IMR-90 (cell line): Measurements from ENCODE around the gene PC. TPM values are rescaled to one million over a fixed set of nuclear protein-coding genes. Genes with fewer than 3 reads are reported as not detected.

ENCODE experiments used
- ATAC-seq: fragments of 200-7000 bp; cut with Tn5 transposase; 2 replicates; pipeline ENCODE4 v1.9.1; 2020; ENCODE audit warnings: low read depth, mild to moderate bottlenecking, moderate library complexity
- BruUV-seq: library from RNA; stranded (reverse); fragments of 400-500 nt; replicated peaks from 2 replicates; lab custom pipeline; 2021; lab: Mats Ljungman, UMichigan
- CTCF ChIA-PET: fragments of 300-600 bp; formaldehyde crosslinking; extraction: SDS; loops from one replicate; lab custom pipeline; 2021; ENCODE audit warnings: antibody characterized with exemption; lab: Yijun Ruan, JAX
- POLR2A ChIA-PET: fragments of 300-600 bp; sonication (Branson Sonifier 250); formaldehyde crosslinking; loops from one replicate; lab custom pipeline; 2022; ENCODE audit warnings: antibody characterized with exemption; ENCODE audit not compliant: unreplicated experiment; lab: Charles Lee
- DNase-seq: peaks from one replicate; pipeline ENCODE4 v3.0.0; 2013
- H2AFZ ChIP-seq: replicated peaks from 2 replicates; pipeline ENCODE3; 2013; ENCODE audit warnings: low read length, mild to moderate bottlenecking; ENCODE audit not compliant: poor library complexity
- H2AK5ac ChIP-seq: 2 replicates; pipeline ENCODE4 v1.6.1; 2013; ENCODE audit warnings: low read depth, low read length, inconsistent platforms
- H2AK9ac ChIP-seq: replicated peaks from 2 replicates; pipeline ENCODE3; 2013; ENCODE audit warnings: mild to moderate bottlenecking, low read depth, low read length, moderate library complexity; ENCODE audit not compliant: poor library complexity
- H2BK120ac ChIP-seq: 2 replicates; pipeline ENCODE4 v1.6.1; 2013; ENCODE audit warnings: low read depth, low read length, inconsistent platforms
- H2BK15ac ChIP-seq: 3 replicates; pipeline ENCODE4 v1.6.1; 2013; ENCODE audit warnings: low read depth, low read length, inconsistent platforms
- H2BK20ac ChIP-seq: 2 replicates; pipeline ENCODE4 v1.6.1; 2013; ENCODE audit warnings: low read depth, mild to moderate bottlenecking, inconsistent platforms, low read length, moderate library complexity
- H2BK5ac ChIP-seq: 2 replicates; pipeline ENCODE4 v1.6.1; 2013; ENCODE audit warnings: mild to moderate bottlenecking, low read depth, low read length, inconsistent platforms; ENCODE audit not compliant: poor library complexity, severe bottlenecking
- H3K14ac ChIP-seq: replicated peaks from 2 replicates; pipeline ENCODE4 v1.6.1; 2013; ENCODE audit warnings: low read depth, low read length, inconsistent platforms
- H3K18ac ChIP-seq: 2 replicates; pipeline ENCODE4 v1.6.1; 2013; ENCODE audit warnings: low read depth, low read length, control low read depth
- H3K23ac ChIP-seq: 2 replicates; pipeline ENCODE4 v1.6.1; 2013; ENCODE audit warnings: low read depth, low read length, inconsistent platforms
- H3K27ac ChIP-seq: 2 replicates; pipeline ENCODE4 v1.5.1; 2013; ENCODE audit warnings: mild to moderate bottlenecking, control low read depth, low read length; ENCODE audit not compliant: insufficient read depth
- H3K27me3 ChIP-seq: 2 replicates; pipeline ENCODE4 v1.6.1; 2013; ENCODE audit warnings: low read length; ENCODE audit not compliant: control insufficient read depth, insufficient read depth
- H3K36me3 ChIP-seq: 2 replicates; pipeline ENCODE4 v1.6.1; 2013; ENCODE audit warnings: low read length, mixed read lengths; ENCODE audit not compliant: control insufficient read depth, insufficient read depth
- H3K4ac ChIP-seq: 2 replicates; pipeline ENCODE4 v1.6.1; 2013; ENCODE audit warnings: low read depth, low read length, inconsistent platforms
- H3K4me1 ChIP-seq: 2 replicates; pipeline ENCODE4 v1.6.1; 2013; ENCODE audit warnings: low read length, mixed read lengths; ENCODE audit not compliant: control insufficient read depth, insufficient read depth
- H3K4me2 ChIP-seq: 2 replicates; pipeline ENCODE4 v1.6.1; 2013; ENCODE audit warnings: low read depth, mild to moderate bottlenecking, control low read depth, low read length, moderate library complexity
- H3K4me3 ChIP-seq: 2 replicates; pipeline ENCODE4 v1.5.1; 2013; ENCODE audit warnings: low read depth, mild to moderate bottlenecking, control low read depth, low read length, moderate library complexity; ENCODE audit not compliant: insufficient read depth
- H3K56ac ChIP-seq: 2 replicates; pipeline ENCODE4 v1.6.1; 2013; ENCODE audit warnings: low read length, inconsistent platforms; ENCODE audit not compliant: insufficient read depth; ENCODE audit errors: extremely low read depth
- H3K79me1 ChIP-seq, 2 experiments: 2 replicates each; pipeline ENCODE4 v1.6.1; 2013; ENCODE audit warnings: low read length in 2 of 2, inconsistent platforms in 1 of 2, low read depth in 1 of 2
- H3K9ac ChIP-seq: 2 replicates; pipeline ENCODE4 v1.6.1; 2013; ENCODE audit warnings: low read depth, low read length, control low read depth
- H3K9me1 ChIP-seq: 2 replicates; pipeline ENCODE4 v1.6.1; 2013; ENCODE audit warnings: low read length, inconsistent platforms; ENCODE audit not compliant: insufficient read depth
- H3K9me3 ChIP-seq: 2 replicates; pipeline ENCODE4 v1.6.1; 2013; ENCODE audit warnings: low read length; ENCODE audit not compliant: control insufficient read depth, insufficient read depth
- H4K20me1 ChIP-seq: 2 replicates; pipeline ENCODE4 v1.6.1; 2013; ENCODE audit warnings: low read length, inconsistent platforms; ENCODE audit not compliant: insufficient read depth
- H4K5ac ChIP-seq: 2 replicates; pipeline ENCODE4 v1.6.1; 2013; ENCODE audit warnings: mild to moderate bottlenecking, low read depth, low read length, control low read depth
- H4K8ac ChIP-seq, 2 experiments: 2 replicates each; pipeline ENCODE4 v1.6.1; 2013; ENCODE audit warnings: low read depth in 2 of 2, low read length in 2 of 2, control low read depth in 1 of 2, inconsistent platforms in 1 of 2
- H4K91ac ChIP-seq: 2 replicates; pipeline ENCODE4 v1.6.1; 2013; ENCODE audit warnings: low read depth, low read length, inconsistent platforms; ENCODE audit not compliant: insufficient read depth
- BHLHE40 ChIP-seq: fragments of 150-350 bp; IDR thresholded peaks from 2 replicates; pipeline ENCODE4 v1.6.1; 2016; ENCODE audit warnings: mild to moderate bottlenecking, low read depth, low read length
- CEBPB ChIP-seq: IDR thresholded peaks from 2 replicates; pipeline ENCODE4 v1.6.1; 2012; ENCODE audit warnings: low read depth, low read length, improper control_type of control experiment
- CHD1 ChIP-seq: IDR thresholded peaks from 2 replicates; pipeline ENCODE4 v1.6.1; 2012; ENCODE audit warnings: low read depth, low read length, improper control_type of control experiment
- FOS ChIP-seq: fragments of 150-350 bp; IDR thresholded peaks from 2 replicates; pipeline ENCODE4 v1.6.1; 2016; ENCODE audit warnings: low read depth, low read length
- MAFK ChIP-seq: IDR thresholded peaks from 2 replicates; pipeline ENCODE4 v1.6.1; 2012; ENCODE audit warnings: low read depth, low read length, improper control_type of control experiment
- MXI1 ChIP-seq: IDR thresholded peaks from 2 replicates; pipeline ENCODE4 v1.6.1; 2012; ENCODE audit warnings: low read depth, mild to moderate bottlenecking, low read length, moderate library complexity, borderline replicate concordance
- NFE2L2 ChIP-seq: fragments of 150-350 bp; IDR thresholded peaks from 2 replicates; pipeline ENCODE4 v1.6.1; 2016; ENCODE audit warnings: low read depth, mild to moderate bottlenecking, low read length
- POLR2A ChIP-seq: IDR thresholded peaks from 2 replicates; pipeline ENCODE4 v1.6.1; 2012; ENCODE audit warnings: mild to moderate bottlenecking, low read depth, low read length
- RAD21 ChIP-seq: IDR thresholded peaks from 2 replicates; pipeline ENCODE4 v1.6.1; 2012; ENCODE audit warnings: low read length, improper control_type of control experiment
- RCOR1 ChIP-seq: IDR thresholded peaks from 2 replicates; pipeline ENCODE4 v1.6.1; 2012; ENCODE audit warnings: mild to moderate bottlenecking, low read length, improper control_type of control experiment; ENCODE audit not compliant: insufficient replicate concordance
- RFX5 ChIP-seq: IDR thresholded peaks from 2 replicates; pipeline ENCODE4 v1.8.0; 2012; ENCODE audit warnings: low read depth, mild to moderate bottlenecking, low read length, moderate library complexity
- WGBS, 2 experiments: methylation state at CpG; one replicate each; pipeline versions ENCODE4 v1.1.5 to v1.1.7; 2013; ENCODE audit warnings: missing lambda C conversion rate in 2 of 2; ENCODE audit not compliant: insufficient read length in 1 of 2; ENCODE audit errors: extremely low coverage in 2 of 2; 5-methylcytosine and 5-hydroxymethylcytosine counted together
- dilution Hi-C: fragments of 300-500 bp; cut with HindIII; formaldehyde crosslinking; loops from one replicate; pipeline ENCODE4 v1.14.3; 2018; ENCODE audit warnings: low sequenced_read_pairs; ENCODE audit not compliant: unreplicated experiment
- in situ Hi-C: fragments of 300-500 bp; cut with MboI; formaldehyde crosslinking; loops from 3 replicates; pipeline ENCODE4 v1.14.3; 2019; ENCODE audit warnings: low sequenced_read_pairs, inconsistent platforms, mixed read lengths
- intact Hi-C: fragments of 100-400 bp; cut with micrococcal nuclease; formaldehyde crosslinking; loops from 2 replicates; pipeline ENCODE4 v1.10.0; 2022
- polyA plus RNA-seq, 3 experiments: library from polyadenylated mRNA; depleted of rRNA; stranded (reverse); fragments of >200 nt; gene quantifications; 2 replicates each; pipeline ENCODE4 v1.2.3, GENCODE V29; 2012; ENCODE audit warnings: low replicate concordance in 1 of 3
- total RNA-seq: library from RNA; depleted of rRNA; stranded (reverse); fragments of >200 nt; gene quantifications from 2 replicates; pipeline ENCODE4 v1.2.3, GENCODE V29; 2012
- TF ChIP-seq, protein P1 (sequence below): fragments of 150-350 bp; IDR thresholded peaks from 2 replicates; pipeline ENCODE4 v1.6.1; 2016; ENCODE audit warnings: low read depth, mild to moderate bottlenecking, low read length, moderate library complexity, borderline replicate concordance
- TF ChIP-seq, protein P2 (sequence below): fragments of 150-350 bp; IDR thresholded peaks from 2 replicates; pipeline ENCODE4 v1.6.1; 2017; ENCODE audit warnings: mild to moderate bottlenecking, antibody characterized with exemption, low read length, low read depth
- TF ChIP-seq, protein P3 (sequence below): conservative IDR thresholded peaks from 2 replicates; pipeline ENCODE4 v1.5.1; 2012; ENCODE audit warnings: mild to moderate bottlenecking, low read depth, low read length, improper control_type of control experiment

PC gene
- total and polyA plus RNA-seq, 2 of the 4 experiments (the other 2 are of a cell fraction): 13.6 to 15.7 TPM

DNA sequence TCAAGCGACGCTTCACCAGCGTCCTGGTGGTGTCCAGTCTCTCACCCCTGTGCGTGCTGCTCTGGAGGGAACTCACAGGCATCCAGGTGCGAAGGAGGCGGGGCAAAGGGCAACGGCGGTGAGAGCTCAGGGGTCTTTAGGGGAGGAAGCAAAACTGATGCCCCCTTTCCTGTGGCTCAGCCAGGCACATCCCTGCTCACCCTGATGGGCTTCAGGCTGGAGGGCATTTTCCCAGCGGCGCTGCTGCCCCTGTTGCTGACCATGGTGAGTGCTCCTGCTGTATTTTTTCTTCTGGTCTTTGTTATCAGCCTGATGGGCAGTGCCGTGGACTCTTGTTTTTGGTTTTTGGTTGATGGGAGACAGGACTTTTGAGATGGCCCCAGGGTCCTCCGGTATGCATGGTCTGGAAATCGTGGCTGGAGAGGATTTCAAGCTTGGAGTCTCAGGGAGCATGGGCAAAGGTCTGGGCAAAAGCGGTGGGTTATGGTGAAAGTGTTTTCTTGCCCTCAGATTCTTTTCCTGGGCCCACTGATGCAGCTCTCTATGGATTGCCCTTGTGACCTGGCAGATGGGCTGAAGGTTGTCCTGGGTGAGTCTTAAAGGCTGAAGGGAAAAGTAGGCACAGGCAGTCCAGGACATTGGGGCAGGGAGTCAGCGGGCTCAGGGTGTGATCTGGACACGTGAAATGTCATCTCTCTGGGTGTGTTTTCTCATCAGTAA lies 114.2 kb downstream of the PC start:
- no peaks in the 10 kb centered on the region for H3K27me3 ChIP-seq
- no peaks in the 10 kb centered on the region; the same call in 1 of the 2 replicates for H3K9me1 ChIP-seq
- peak overlapping the region; percentile 79 for H4K91ac ChIP-seq
- peak overlapping the region; percentile 88 for H3K4me2 ChIP-seq
- H3K27ac ChIP-seq: peak overlapping the region; percentile 83
- peak overlapping the region; percentile 74 for H4K5ac ChIP-seq
- no peak overlapping the region for H2BK15ac ChIP-seq
- dilution Hi-C loops (no loop called here), in situ Hi-C loops (no loop called here), intact Hi-C loops (loop anchor here (5.0 kb wide), 2 partner anchors 128 to 188 kb away; no protein-coding TSS in a partner anchor)
- peak overlapping the region; percentile 88 for H3K14ac ChIP-seq
- H2AFZ ChIP-seq: peak overlapping the region; percentile 92
- peak overlapping the region; percentile 81 for H3K4me3 ChIP-seq
- peak overlapping the region; percentile 84 for H2AK9ac ChIP-seq
- H2AK5ac ChIP-seq: peak overlapping the region; percentile 89
- peaks cover 6% of the 10 kb centered on the region for H3K4me1 ChIP-seq
- peak overlapping the region; percentile 58 for H3K56ac ChIP-seq
- peaks cover 35 to 67% of the 10 kb centered on the region in 2 experiments for H3K79me1 ChIP-seq
- H3K23ac ChIP-seq: peak overlapping the region; percentile 60
- peak overlapping the region; percentile 85 for H3K4ac ChIP-seq
- POLR2A ChIA-PET: no interaction called here
- no peak overlapping the region for H2BK20ac ChIP-seq
- DNase-seq: no peak
- H2BK120ac ChIP-seq: peak overlapping the region; percentile 32; the same call in 1 of the 2 replicates
- H4K8ac ChIP-seq: peak overlapping the region; percentile 82 to 92; a peak in 3 of 4 replicates
- WGBS, 2 experiments: 41% methylated on average over 6 of the region's 16 CpGs; no CpG with 5 or more reads in 1 of the 2 experiments
- BruUV-seq: no TSS peak
- CTCF ChIA-PET: interaction anchor here (0.7 kb wide), 1 partner anchor 132 kb away, joined by 3 read pairs; no protein-coding TSS in a partner anchor
- no peaks in the 10 kb centered on the region for H3K9me3 ChIP-seq
- H3K36me3 ChIP-seq: peaks cover 39% of the 10 kb centered on the region
- peak overlapping the region; percentile 91 for H3K9ac ChIP-seq
- peak overlapping the region; percentile 79 for H2BK5ac ChIP-seq
- 0 out of 2 replicates have a peak overlapping the region, but pooled peaks have one; percentile 11 for H3K18ac ChIP-seq
- H4K20me1 ChIP-seq: peaks cover 17% of the 10 kb centered on the region; the same call in 1 of the 2 replicates
- ATAC-seq: peak; percentile 2; the same call in 1 of the 2 replicates
- TF ChIP-seq NFE2L2 (no peak), MAFK (no peak), MXI1 (no peak), RFX5 (no peak), CHD1 (no peak; the same call in 1 of the 2 replicates), RCOR1 (no peak), CEBPB (no peak), FOS (no peak), BHLHE40 (no peak), RAD21 (no peak), POLR2A (no peak)
- TF ChIP-seq, protein P1, sequence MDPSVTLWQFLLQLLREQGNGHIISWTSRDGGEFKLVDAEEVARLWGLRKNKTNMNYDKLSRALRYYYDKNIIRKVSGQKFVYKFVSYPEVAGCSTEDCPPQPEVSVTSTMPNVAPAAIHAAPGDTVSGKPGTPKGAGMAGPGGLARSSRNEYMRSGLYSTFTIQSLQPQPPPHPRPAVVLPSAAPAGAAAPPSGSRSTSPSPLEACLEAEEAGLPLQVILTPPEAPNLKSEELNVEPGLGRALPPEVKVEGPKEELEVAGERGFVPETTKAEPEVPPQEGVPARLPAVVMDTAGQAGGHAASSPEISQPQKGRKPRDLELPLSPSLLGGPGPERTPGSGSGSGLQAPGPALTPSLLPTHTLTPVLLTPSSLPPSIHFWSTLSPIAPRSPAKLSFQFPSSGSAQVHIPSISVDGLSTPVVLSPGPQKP: no peak
- TF ChIP-seq, protein P2, sequence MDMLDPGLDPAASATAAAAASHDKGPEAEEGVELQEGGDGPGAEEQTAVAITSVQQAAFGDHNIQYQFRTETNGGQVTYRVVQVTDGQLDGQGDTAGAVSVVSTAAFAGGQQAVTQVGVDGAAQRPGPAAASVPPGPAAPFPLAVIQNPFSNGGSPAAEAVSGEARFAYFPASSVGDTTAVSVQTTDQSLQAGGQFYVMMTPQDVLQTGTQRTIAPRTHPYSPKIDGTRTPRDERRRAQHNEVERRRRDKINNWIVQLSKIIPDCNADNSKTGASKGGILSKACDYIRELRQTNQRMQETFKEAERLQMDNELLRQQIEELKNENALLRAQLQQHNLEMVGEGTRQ: no peak
- TF ChIP-seq, protein P3, sequence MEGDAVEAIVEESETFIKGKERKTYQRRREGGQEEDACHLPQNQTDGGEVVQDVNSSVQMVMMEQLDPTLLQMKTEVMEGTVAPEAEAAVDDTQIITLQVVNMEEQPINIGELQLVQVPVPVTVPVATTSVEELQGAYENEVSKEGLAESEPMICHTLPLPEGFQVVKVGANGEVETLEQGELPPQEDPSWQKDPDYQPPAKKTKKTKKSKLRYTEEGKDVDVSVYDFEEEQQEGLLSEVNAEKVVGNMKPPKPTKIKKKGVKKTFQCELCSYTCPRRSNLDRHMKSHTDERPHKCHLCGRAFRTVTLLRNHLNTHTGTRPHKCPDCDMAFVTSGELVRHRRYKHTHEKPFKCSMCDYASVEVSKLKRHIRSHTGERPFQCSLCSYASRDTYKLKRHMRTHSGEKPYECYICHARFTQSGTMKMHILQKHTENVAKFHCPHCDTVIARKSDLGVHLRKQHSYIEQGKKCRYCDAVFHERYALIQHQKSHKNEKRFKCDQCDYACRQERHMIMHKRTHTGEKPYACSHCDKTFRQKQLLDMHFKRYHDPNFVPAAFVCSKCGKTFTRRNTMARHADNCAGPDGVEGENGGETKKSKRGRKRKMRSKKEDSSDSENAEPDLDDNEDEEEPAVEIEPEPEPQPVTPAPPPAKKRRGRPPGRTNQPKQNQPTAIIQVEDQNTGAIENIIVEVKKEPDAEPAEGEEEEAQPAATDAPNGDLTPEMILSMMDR: no peak
